ENCODE results near the gene SLC26A6.

SLC26A6 gene

GRCh38 chr3:48598323-48599076 is 36.8 kb downstream of the SLC26A6 start:
- peak overlapping the region; percentile 79 for H4K91ac ChIP-seq (ENCODE audit: low read depth, low read length)
- no peak overlapping the region for H3K9ac ChIP-seq (ENCODE audit: low read length)
- peaks cover 14% of the 10 kb centered on the region for H3K79me2 ChIP-seq (ENCODE audit: control insufficient read depth, insufficient read depth, low read length, poor library complexity)
- no CpG with 5 or more reads among the region's 5 CpGs for WGBS (ENCODE audit: extremely low coverage, insufficient coverage, insufficient read length)
- peak overlapping the region; percentile 86 for H3K14ac ChIP-seq (ENCODE audit: low read length)
- H3K4me2 ChIP-seq (ENCODE audit: low read length): peak overlapping the region; percentile 35
- no peak overlapping the region for H3K23ac ChIP-seq (ENCODE audit: low read length)
- H2BK120ac ChIP-seq (ENCODE audit: insufficient read depth, low read length, poor library complexity): peak overlapping the region; percentile 88
- peak overlapping the region; percentile 17 for H4K8ac ChIP-seq (ENCODE audit: low read depth, low read length)
- H3K36me3 ChIP-seq (ENCODE audit: control insufficient read depth in 1 of 2, insufficient read depth in 2 of 2, low read length in 2 of 2): peaks cover 55 to 61% of the 10 kb centered on the region in 2 experiments
- no peak overlapping the region for H2AFZ ChIP-seq (ENCODE audit: insufficient read depth, low read length, poor library complexity)
- H3K27ac ChIP-seq (ENCODE audit: low read depth, low read length): peak overlapping the region; percentile 93
- peak overlapping the region; percentile 87 for H2BK5ac ChIP-seq (ENCODE audit: low read depth, low read length, poor library complexity)
- H4K12ac ChIP-seq (ENCODE audit: low read depth, low read length): no peak overlapping the region
- H3K27me3 ChIP-seq (ENCODE audit: insufficient read depth, low read length): no peaks in the 10 kb centered on the region
- peaks cover 42% of the 10 kb centered on the region for H3K79me1 ChIP-seq (ENCODE audit: low read length)
- peak overlapping the region; percentile 16 for H2AK5ac ChIP-seq (ENCODE audit: low read length)
- H3K4ac ChIP-seq (ENCODE audit: low read depth, low read length): no peak overlapping the region
- peak overlapping the region; percentile 34 for H2BK12ac ChIP-seq (ENCODE audit: low read length)
- H3K4me3 ChIP-seq (ENCODE audit: low read depth, low read length): no peak overlapping the region
- DNase-seq: peak; percentile 82 to 91
- no peaks in the 10 kb centered on the region for H3K9me3 ChIP-seq (ENCODE audit: insufficient read depth, low read depth, low read length)
- H3K18ac ChIP-seq (ENCODE audit: low read length): peak overlapping the region; percentile 83
- peaks cover 52 to 55% of the 10 kb centered on the region in 2 experiments for H3K4me1 ChIP-seq (ENCODE audit: control insufficient read depth in 1 of 2, insufficient read depth in 2 of 2, low read length in 2 of 2)

DNA sequence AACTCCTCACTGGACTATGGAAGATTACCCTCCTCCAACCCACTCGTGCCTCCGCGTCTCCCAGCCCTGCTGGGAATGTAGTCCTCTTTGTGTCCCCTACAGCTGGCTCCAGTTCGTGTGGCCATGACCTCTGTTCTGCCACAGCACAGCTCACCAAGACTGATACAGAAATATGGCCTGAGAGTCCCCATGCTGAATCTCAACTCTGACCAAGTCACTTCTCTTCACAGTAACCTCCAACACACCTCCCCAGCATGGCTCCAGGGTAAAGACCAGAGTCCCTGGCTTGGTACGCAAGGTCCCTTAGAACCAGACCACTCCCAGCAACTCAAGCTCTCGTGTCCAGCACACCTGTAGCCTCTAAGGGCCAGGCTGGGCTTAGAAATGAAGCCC is 37.9 kb downstream of the SLC26A6 start:
- peaks cover 42% of the 10 kb centered on the region for H3K79me1 ChIP-seq (ENCODE audit: low read length)
- H3K14ac ChIP-seq (ENCODE audit: low read length): peak overlapping the region; percentile 86
- WGBS (ENCODE audit: extremely low coverage, insufficient coverage, insufficient read length): no CpG with 5 or more reads among the region's 6 CpGs
- H3K4me2 ChIP-seq (ENCODE audit: low read length): no peak overlapping the region
- H3K27me3 ChIP-seq (ENCODE audit: insufficient read depth, low read length): no peaks in the 10 kb centered on the region
- H2BK5ac ChIP-seq (ENCODE audit: low read depth, low read length, poor library complexity): peak overlapping the region; percentile 87
- peak overlapping the region; percentile 79 for H4K91ac ChIP-seq (ENCODE audit: low read depth, low read length)
- peaks cover 48 to 50% of the 10 kb centered on the region in 2 experiments for H3K36me3 ChIP-seq (ENCODE audit: control insufficient read depth in 1 of 2, insufficient read depth in 2 of 2, low read length in 2 of 2)
- H4K12ac ChIP-seq (ENCODE audit: low read depth, low read length): peak overlapping the region; percentile 45
- H2AFZ ChIP-seq (ENCODE audit: insufficient read depth, low read length, poor library complexity): peak overlapping the region; percentile 33
- H3K79me2 ChIP-seq (ENCODE audit: control insufficient read depth, insufficient read depth, low read length, poor library complexity): peaks cover 14% of the 10 kb centered on the region
- DNase-seq: peak in 1 of 2 donors; percentile 32
- H2BK120ac ChIP-seq (ENCODE audit: insufficient read depth, low read length, poor library complexity): peak overlapping the region; percentile 88
- H3K9ac ChIP-seq (ENCODE audit: low read length): no peak overlapping the region
- H4K8ac ChIP-seq (ENCODE audit: low read depth, low read length): peak overlapping the region; percentile 71
- H3K27ac ChIP-seq (ENCODE audit: low read depth, low read length): peak overlapping the region; percentile 93
- no peaks in the 10 kb centered on the region for H3K9me3 ChIP-seq (ENCODE audit: insufficient read depth, low read depth, low read length)
- peak overlapping the region; percentile 46 for H3K4ac ChIP-seq (ENCODE audit: low read depth, low read length)
- peak overlapping the region; percentile 91 for H2AK5ac ChIP-seq (ENCODE audit: low read length)
- no peak overlapping the region for H3K23ac ChIP-seq (ENCODE audit: low read length)
- peak overlapping the region; percentile 83 for H3K18ac ChIP-seq (ENCODE audit: low read length)
- H3K4me1 ChIP-seq (ENCODE audit: control insufficient read depth in 1 of 2, insufficient read depth in 2 of 2, low read length in 2 of 2): peaks cover 52 to 55% of the 10 kb centered on the region in 2 experiments
- peak overlapping the region; percentile 84 for H2BK12ac ChIP-seq (ENCODE audit: low read length)
- H3K4me3 ChIP-seq (ENCODE audit: low read depth, low read length): no peak overlapping the region

- H2BK5ac ChIP-seq (ENCODE audit: low read depth, low read length, poor library complexity): peak overlapping the region; percentile 87
- peak overlapping the region; percentile 88 for H2BK120ac ChIP-seq (ENCODE audit: insufficient read depth, low read length, poor library complexity)
- H3K4me3 ChIP-seq (ENCODE audit: low read depth, low read length): no peak overlapping the region
- peak overlapping the region; percentile 86 for H3K14ac ChIP-seq (ENCODE audit: low read length)
- H2AK5ac ChIP-seq (ENCODE audit: low read length): peak overlapping the region; percentile 91
- whole genome bisulfite sequencing (ENCODE audit: extremely low coverage, insufficient coverage, insufficient read length): no CpG with 5 or more reads among the region's 8 CpGs
- no peaks in the 10 kb centered on the region for H3K9me3 ChIP-seq (ENCODE audit: insufficient read depth, low read depth, low read length)
- peak overlapping the region; percentile 83 for H3K18ac ChIP-seq (ENCODE audit: low read length)
- H3K79me1 ChIP-seq (ENCODE audit: low read length): peaks cover 42% of the 10 kb centered on the region
- H3K79me2 ChIP-seq (ENCODE audit: control insufficient read depth, insufficient read depth, low read length, poor library complexity): peaks cover 14% of the 10 kb centered on the region
- no peak overlapping the region for H3K23ac ChIP-seq (ENCODE audit: low read length)
- H4K91ac ChIP-seq (ENCODE audit: low read depth, low read length): peak overlapping the region; percentile 79
- peak overlapping the region; percentile 41 for H2AFZ ChIP-seq (ENCODE audit: insufficient read depth, low read length, poor library complexity)
- H3K27ac ChIP-seq (ENCODE audit: low read depth, low read length): peak overlapping the region; percentile 93
- H3K9ac ChIP-seq (ENCODE audit: low read length): no peak overlapping the region
- H3K4ac ChIP-seq (ENCODE audit: low read depth, low read length): peak overlapping the region; percentile 46
- peak overlapping the region; percentile 84 for H2BK12ac ChIP-seq (ENCODE audit: low read length)
- H4K12ac ChIP-seq (ENCODE audit: low read depth, low read length): peak overlapping the region; percentile 45
- no peaks in the 10 kb centered on the region for H3K27me3 ChIP-seq (ENCODE audit: insufficient read depth, low read length)
- peaks cover 49 to 50% of the 10 kb centered on the region in 2 experiments for H3K36me3 ChIP-seq (ENCODE audit: control insufficient read depth in 1 of 2, insufficient read depth in 2 of 2, low read length in 2 of 2)
- H3K4me2 ChIP-seq (ENCODE audit: low read length): no peak overlapping the region
- DNase-seq: peak in 1 of 2 donors; percentile 6
- peaks cover 53 to 55% of the 10 kb centered on the region in 2 experiments for H3K4me1 ChIP-seq (ENCODE audit: control insufficient read depth in 1 of 2, insufficient read depth in 2 of 2, low read length in 2 of 2)
- H4K8ac ChIP-seq (ENCODE audit: low read depth, low read length): peak overlapping the region; percentile 71
These were observed 38.4 kb downstream of the SLC26A6 start for GRCh38 chr3:48596676-48597407.

GRCh38 chr3:48596157-48596556 is 39.1 kb downstream of the SLC26A6 start:
- Histone ChIP-seq H4K8ac (ENCODE audit: low read depth, low read length) (peak overlapping the region; percentile 71), H3K27me3 (ENCODE audit: insufficient read depth, low read length) (no peaks in the 10 kb centered on the region), H2BK5ac (ENCODE audit: low read depth, low read length, poor library complexity) (peak overlapping the region; percentile 87), H2AFZ (ENCODE audit: insufficient read depth, low read length, poor library complexity) (no peak overlapping the region), H2AK5ac (ENCODE audit: low read length) (peak overlapping the region; percentile 91), H4K12ac (ENCODE audit: low read depth, low read length) (peak overlapping the region; percentile 18), H3K36me3 (ENCODE audit: control insufficient read depth in 1 of 2, insufficient read depth in 2 of 2, low read length in 2 of 2) (peaks cover 49 to 50% of the 10 kb centered on the region in 2 experiments), H3K79me2 (ENCODE audit: control insufficient read depth, insufficient read depth, low read length, poor library complexity) (peaks cover 14% of the 10 kb centered on the region), H3K79me1 (ENCODE audit: low read length) (peaks cover 42% of the 10 kb centered on the region), H2BK120ac (ENCODE audit: insufficient read depth, low read length, poor library complexity) (peak overlapping the region; percentile 88), H4K91ac (ENCODE audit: low read depth, low read length) (peak overlapping the region; percentile 79), H3K4ac (ENCODE audit: low read depth, low read length) (peak overlapping the region; percentile 46), H3K27ac (ENCODE audit: low read depth, low read length) (peak overlapping the region; percentile 93), H2BK12ac (ENCODE audit: low read length) (peak overlapping the region; percentile 84), H3K4me1 (ENCODE audit: control insufficient read depth in 1 of 2, insufficient read depth in 2 of 2, low read length in 2 of 2) (peaks cover 55% of the 10 kb centered on the region in 2 experiments), H3K18ac (ENCODE audit: low read length) (peak overlapping the region; percentile 83), H3K4me3 (ENCODE audit: low read depth, low read length) (no peak overlapping the region), H3K9ac (ENCODE audit: low read length) (no peak overlapping the region), H3K9me3 (ENCODE audit: insufficient read depth, low read depth, low read length) (no peaks in the 10 kb centered on the region), H3K14ac (ENCODE audit: low read length) (peak overlapping the region; percentile 86), H3K23ac (ENCODE audit: low read length) (no peak overlapping the region), H3K4me2 (ENCODE audit: low read length) (peak overlapping the region; percentile 18)
- no peak for DNase-seq
- no CpG with 5 or more reads among the region's 5 CpGs for WGBS (ENCODE audit: extremely low coverage, insufficient coverage, insufficient read length)
